OCI-LY3 (cell line): Measurements from ENCODE around the gene GPR107.
A peak's percentile ranks its signal among the peaks of the same experiment; 100 is the strongest.

Experiments
- H2AFZ ChIP-seq: fragments of 200-600, 300-600 bp; shearing (Covaris generic); 2 replicates; pipeline ENCODE4 v1.6.0; 2014; ENCODE audit warnings: antibody characterized with exemption, low read depth, low read length
- H3K27ac ChIP-seq: fragments of 200-600, 300-600 bp; sonication (generic); 2 replicates; pipeline ENCODE4 v1.5.1; 2014; ENCODE audit warnings: mild to moderate bottlenecking, low read length, moderate library complexity, mixed read lengths
- H3K27me3 ChIP-seq: fragments of 200-600, 300-600 bp; sonication (generic); 2 replicates; pipeline ENCODE4 v1.6.1; 2014; ENCODE audit warnings: low read depth, low read length, mixed read lengths
- H3K36me3 ChIP-seq: fragments of 200-600, 300-600 bp; sonication (generic); replicated peaks from 2 replicates; pipeline ENCODE3; 2014; ENCODE audit warnings: low read depth, low read length, mixed read lengths
- H3K4me1 ChIP-seq: fragments of 300-600, 200-600 bp; sonication (generic); 2 replicates; pipeline ENCODE4 v1.6.1; 2014; ENCODE audit warnings: low read length, mixed read lengths
- H3K4me2 ChIP-seq: fragments of 200-600, 300-600 bp; sonication (generic); 2 replicates; pipeline ENCODE4 v1.6.1; 2014; ENCODE audit warnings: low read length, mixed read lengths
- H3K4me3 ChIP-seq: fragments of 300-600, 200-600 bp; sonication (generic); 2 replicates; pipeline ENCODE4 v1.5.1; 2014; ENCODE audit warnings: antibody characterized with exemption, mild to moderate bottlenecking, low read length, moderate library complexity
- H3K79me2 ChIP-seq: fragments of 300-600, 200-600 bp; shearing (Covaris generic); 2 replicates; pipeline ENCODE4 v1.6.1; 2014; ENCODE audit warnings: mild to moderate bottlenecking, low read length, mixed read lengths
- H3K9ac ChIP-seq: fragments of 300-600, 200-600 bp; shearing (Covaris generic); 2 replicates; pipeline ENCODE4 v1.6.0; 2014; ENCODE audit warnings: mild to moderate bottlenecking, low read length, moderate library complexity
- H3K9me3 ChIP-seq: fragments of 200-600, 300-600 bp; shearing (Covaris generic); 2 replicates; pipeline ENCODE4 v1.6.1; 2014; ENCODE audit warnings: low read length, mixed read lengths; ENCODE audit not compliant: insufficient read depth
- H4K20me1 ChIP-seq: fragments of 200-600, 300-600 bp; sonication (generic); 2 replicates; pipeline ENCODE4 v1.6.1; 2016; ENCODE audit warnings: low read length, mixed read lengths; ENCODE audit not compliant: insufficient read depth
- CTCF ChIP-seq: fragments of 200-600, 300-600 bp; sonication (generic); IDR thresholded peaks from 2 replicates; pipeline ENCODE4 v1.5.1; 2014; ENCODE audit warnings: antibody characterized with exemption, low read length, low read depth
- EZH2phosphoT487 ChIP-seq: fragments of 200-600 bp; shearing (Covaris generic); IDR thresholded peaks from 2 replicates; pipeline ENCODE4 v1.6.1; 2018; ENCODE audit warnings: antibody characterized with exemption, mixed run types, low read depth

GPR107 gene

GRCh38 chr9:130022566-130023143, 31.1 kb upstream of the GPR107 start:
- H3K27me3 ChIP-seq = no peaks in the 10 kb centered on the region
- peaks cover 61% of the 10 kb centered on the region for H4K20me1 ChIP-seq
- peak overlapping the region; percentile 84 for H3K4me2 ChIP-seq
- peaks cover 99% of the 10 kb centered on the region for H3K79me2 ChIP-seq
- no peak for TF ChIP-seq EZH2phosphoT487
- TF ChIP-seq CTCF = no peak
- no peaks in the 10 kb centered on the region for H3K9me3 ChIP-seq
- peak overlapping the region; percentile 69 for H3K4me3 ChIP-seq
- H3K27ac ChIP-seq = peak overlapping the region; percentile 99
- peaks cover 45% of the 10 kb centered on the region for H3K36me3 ChIP-seq
- peak overlapping the region; percentile 82 for H3K9ac ChIP-seq
- peaks cover 93% of the 10 kb centered on the region for H3K4me1 ChIP-seq
- H2AFZ ChIP-seq = no peak overlapping the region

GRCh38 chr9:130023144-130023787, 30.4 kb upstream of the GPR107 start:
- Histone ChIP-seq H3K36me3 (peaks cover 46% of the 10 kb centered on the region), H3K4me1 (peaks cover 96% of the 10 kb centered on the region), H3K9ac (peak overlapping the region; percentile 93), H3K79me2 (peaks cover 99% of the 10 kb centered on the region), H3K9me3 (no peaks in the 10 kb centered on the region), H4K20me1 (peaks cover 64% of the 10 kb centered on the region), H3K4me2 (peak overlapping the region; percentile 87), H2AFZ (no peak overlapping the region), H3K27ac (peak overlapping the region; percentile 99), H3K27me3 (no peaks in the 10 kb centered on the region), H3K4me3 (peak overlapping the region; percentile 74)
- no peak for TF ChIP-seq CTCF
- no peak for TF ChIP-seq EZH2phosphoT487

DNA sequence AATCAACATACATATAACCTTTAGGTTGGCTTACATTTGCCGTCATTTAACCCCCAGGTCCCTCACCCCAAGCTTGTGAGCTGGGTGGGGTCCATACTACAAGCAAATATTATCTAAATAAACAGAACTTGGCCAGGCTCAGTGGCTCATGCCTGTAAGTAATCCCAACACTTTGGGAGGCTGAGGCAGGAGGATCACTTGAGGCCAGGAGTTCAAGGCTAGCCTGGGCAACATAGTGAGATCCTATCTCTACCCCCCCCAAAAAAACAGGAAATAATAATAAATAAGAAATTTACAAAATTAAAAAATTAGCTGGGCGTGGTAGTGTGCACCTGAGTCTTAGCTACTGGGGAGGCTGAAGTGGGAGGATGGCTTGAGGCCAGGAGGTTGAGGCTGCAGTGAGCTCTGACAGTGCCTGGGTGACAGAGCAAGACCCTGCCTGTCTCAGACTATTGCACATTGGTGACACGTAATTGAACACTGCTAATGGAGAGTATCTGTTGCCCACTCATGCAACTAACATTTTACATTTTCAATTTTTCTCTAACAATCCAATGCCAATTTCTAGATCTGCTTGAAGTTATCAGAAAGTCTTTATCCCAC, 29.6 kb upstream of the GPR107 start:
- TF ChIP-seq EZH2phosphoT487 = no peak
- no peak for TF ChIP-seq CTCF
- H3K27ac ChIP-seq = peak overlapping the region; percentile 99
- H3K9ac ChIP-seq = peak overlapping the region; percentile 93
- no peaks in the 10 kb centered on the region for H3K9me3 ChIP-seq
- peaks cover 44% of the 10 kb centered on the region for H3K36me3 ChIP-seq
- peaks cover 65% of the 10 kb centered on the region for H4K20me1 ChIP-seq
- peak overlapping the region; percentile 87 for H3K4me2 ChIP-seq
- peak overlapping the region; percentile 74 for H3K4me3 ChIP-seq
- peaks cover 99% of the 10 kb centered on the region for H3K79me2 ChIP-seq
- peaks cover 96% of the 10 kb centered on the region for H3K4me1 ChIP-seq
- no peaks in the 10 kb centered on the region for H3K27me3 ChIP-seq
- no peak overlapping the region for H2AFZ ChIP-seq

- H3K4me1 ChIP-seq = peaks cover 95% of the 10 kb centered on the region
- H3K9ac ChIP-seq = peak overlapping the region; percentile 93
- TF ChIP-seq EZH2phosphoT487 (no peak), CTCF (no peak)
- peak overlapping the region; percentile 74 for H3K4me3 ChIP-seq
- peak overlapping the region; percentile 99 for H3K27ac ChIP-seq
- H2AFZ ChIP-seq = no peak overlapping the region
- peaks cover 40% of the 10 kb centered on the region for H3K36me3 ChIP-seq
- H3K79me2 ChIP-seq = peaks cover 98% of the 10 kb centered on the region
- peak overlapping the region; percentile 87 for H3K4me2 ChIP-seq
- no peaks in the 10 kb centered on the region for H3K9me3 ChIP-seq
- H3K27me3 ChIP-seq = no peaks in the 10 kb centered on the region
- peaks cover 62% of the 10 kb centered on the region for H4K20me1 ChIP-seq
These were observed 29.1 kb upstream of the GPR107 start for GRCh38 chr9:130024597-130024994.
